CD4-positive, CD25-positive, alpha-beta regulatory T cell (primary cell): ENCODE results near the gene COG4. TPM values are rescaled to one million over a fixed set of nuclear protein-coding genes. Genes with fewer than 3 reads are reported as not detected.

Experiments used
- ATAC-seq, 2 donors: fragments of 150-1000 bp; cut with Tn5 transposase; one replicate each; pipeline ENCODE4 v1.10.0; 2021; ENCODE audit warnings: low read depth in 2 of 2, moderate number of reproducible peaks in 2 of 2, moderate library complexity in 1 of 2
- DNase-seq, 3 donors: peaks; one replicate each; pipeline versions ENCODE4 v3.0.0 to v3.0.0-alpha.2; 2012 to 2022; ENCODE audit warnings: mixed read lengths in 1 of 3
- H3K27ac ChIP-seq: one replicate; pipeline ENCODE4 v1.7.0; 2013; ENCODE audit warnings: mild to moderate bottlenecking, low read length; ENCODE audit not compliant: insufficient read depth, poor library complexity, severe bottlenecking
- H3K27me3 ChIP-seq: one replicate; pipeline ENCODE4 v1.7.0; 2013; ENCODE audit warnings: low read length; ENCODE audit not compliant: control insufficient read depth, insufficient read depth
- H3K36me3 ChIP-seq: one replicate; pipeline ENCODE4 v1.7.0; 2013; ENCODE audit warnings: mild to moderate bottlenecking, low read length, moderate library complexity; ENCODE audit not compliant: control insufficient read depth, insufficient read depth
- H3K4me1 ChIP-seq: 2 replicates; pipeline ENCODE4 v1.7.0; 2013; ENCODE audit warnings: mild to moderate bottlenecking, low read length; ENCODE audit not compliant: insufficient read depth, control insufficient read depth, poor library complexity, severe bottlenecking
- H3K4me3 ChIP-seq: one replicate; pipeline ENCODE4 v1.7.0; 2013; ENCODE audit warnings: low read depth, mild to moderate bottlenecking, low read length, moderate library complexity
- H3K9me3 ChIP-seq, 2 experiments: 1 replicate in 1 of 2; 2 replicates in 1 of 2; pipeline ENCODE4 v1.7.0; 2013; ENCODE audit warnings: low read length in 2 of 2, mild to moderate bottlenecking in 1 of 2, moderate library complexity in 1 of 2; ENCODE audit not compliant: control insufficient read depth in 2 of 2
- H3K27ac Mint-ChIP-seq, 3 donors: one replicate each; pipeline ENCODE4 v1.8.0; 2020 to 2022; ENCODE audit warnings: mild to moderate bottlenecking in 3 of 3, mixed read lengths in 3 of 3, moderate library complexity in 2 of 3
- H3K27me3 Mint-ChIP-seq: one replicate; pipeline ENCODE4 v1.8.0; 2022; ENCODE audit warnings: mild to moderate bottlenecking, mixed read lengths
- H3K36me3 Mint-ChIP-seq: one replicate; pipeline ENCODE4 v1.8.0; 2020; ENCODE audit warnings: mixed read lengths
- H3K4me1 Mint-ChIP-seq, 4 donors: one replicate each; pipeline ENCODE4 v1.8.0; 2020 to 2022; ENCODE audit warnings: mixed read lengths in 4 of 4, mild to moderate bottlenecking in 1 of 4
- H3K4me3 Mint-ChIP-seq, 4 donors: one replicate each; pipeline ENCODE4 v1.8.0; 2020 to 2022; ENCODE audit warnings: mild to moderate bottlenecking in 4 of 4, mixed read lengths in 4 of 4, moderate library complexity in 3 of 4
- H3K9me3 Mint-ChIP-seq, 7 donors: one replicate each; pipeline ENCODE4 v1.8.0; 2020 to 2022; ENCODE audit warnings: mixed read lengths in 7 of 7, mild to moderate bottlenecking in 3 of 7, moderate library complexity in 2 of 7
- polyA plus RNA-seq, 4 donors: library from polyadenylated mRNA; unstranded; fragments of 300-500 nt; fragmentation: Illumina TruSeq; gene quantifications; one replicate each; pipeline ENCODE4 v1.2.3, GENCODE V29; 2021
- total RNA-seq: library from RNA; stranded (reverse); gene quantifications from one replicate; pipeline ENCODE4 v1.2.3, GENCODE V29; 2022

COG4 gene
- total and polyA plus RNA-seq, 5 donors from 2014 or later: 37.5 to 73.2 (median 49.1) TPM

DNA sequence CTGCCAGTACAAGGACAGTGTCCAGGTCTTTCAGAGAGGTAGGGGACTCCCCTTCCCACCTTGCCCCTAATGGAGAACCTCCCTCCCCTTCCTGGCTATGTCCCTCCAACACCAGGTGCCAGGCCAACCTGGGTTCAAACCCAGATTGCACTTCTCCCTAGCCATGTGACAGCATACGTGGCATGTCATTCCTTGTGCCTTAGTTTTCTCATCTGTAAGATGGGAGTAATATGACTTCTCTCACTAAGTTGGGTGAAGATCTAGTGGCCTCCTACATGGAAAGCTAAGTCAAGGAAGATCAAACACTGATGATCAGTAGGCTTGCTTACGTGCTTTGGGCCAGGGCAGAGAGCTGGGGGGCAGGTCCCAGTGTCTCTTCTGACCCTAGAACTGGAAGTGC is 60.1 kb downstream of the COG4 start:
- no peaks in the 10 kb centered on the region for H3K9me3 Mint-ChIP-seq

DNA sequence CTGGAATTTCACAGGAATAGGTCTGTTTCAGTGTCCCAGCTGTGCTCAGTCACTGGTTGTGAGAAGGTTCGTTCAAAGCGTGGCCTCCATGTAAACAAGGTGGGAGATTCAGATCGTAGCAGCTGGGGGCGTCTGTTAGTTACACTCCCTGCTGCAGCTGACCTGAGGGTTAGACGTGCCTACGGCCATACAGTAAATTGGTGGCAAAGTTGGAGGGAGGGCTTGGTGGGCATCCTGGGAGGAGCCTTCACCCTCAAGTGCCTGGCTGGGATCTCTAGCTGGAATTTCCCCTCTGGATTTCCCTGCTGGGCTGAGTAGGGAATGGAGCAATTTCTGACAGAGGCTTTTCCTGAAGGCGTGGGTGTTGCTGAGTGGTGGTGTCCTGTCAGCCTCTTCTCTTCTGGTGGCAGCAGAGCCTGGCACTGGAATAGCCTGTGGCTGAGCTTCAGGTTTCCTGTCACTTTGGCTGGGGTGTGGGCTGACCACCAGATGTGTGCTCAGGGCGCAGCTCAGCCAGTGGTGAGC is 62.6 kb downstream of the COG4 start:
- H3K4me3 Mint-ChIP-seq: no peak overlapping the region
- DNase-seq: no peak
- no peaks in the 10 kb centered on the region for H3K9me3 ChIP-seq
- H3K27me3 Mint-ChIP-seq: no peaks in the 10 kb centered on the region
- no peak overlapping the region for H3K4me3 ChIP-seq
- peaks cover under 1% of the 10 kb centered on the region for H3K4me1 ChIP-seq
- no peak overlapping the region for H3K27ac ChIP-seq
- peaks cover 8% of the 10 kb centered on the region for H3K36me3 Mint-ChIP-seq
- peaks cover 5 to 13% (median 9%) of the 10 kb centered on the region in 4 donors for H3K4me1 Mint-ChIP-seq
- H3K36me3 ChIP-seq: peaks cover 11% of the 10 kb centered on the region
- no peaks in the 10 kb centered on the region for H3K9me3 Mint-ChIP-seq
- H3K27me3 ChIP-seq: no peaks in the 10 kb centered on the region
- ATAC-seq: no peak
- no peak overlapping the region for H3K27ac Mint-ChIP-seq

More for the DNA sequence above, 60.1 kb downstream of the COG4 start:
- no peak for DNase-seq
- Histone ChIP-seq H3K4me1 (no peaks in the 10 kb centered on the region), H3K4me3 (no peak overlapping the region), H3K9me3 (no peaks in the 10 kb centered on the region), H3K27ac (no peak overlapping the region), H3K36me3 (peaks cover 20% of the 10 kb centered on the region), H3K27me3 (no peaks in the 10 kb centered on the region)
- no peak for ATAC-seq
- peaks cover 12% of the 10 kb centered on the region for H3K36me3 Mint-ChIP-seq
- peaks cover 0 to 6% (median 2%) of the 10 kb centered on the region in 4 donors for H3K4me1 Mint-ChIP-seq
- H3K4me3 Mint-ChIP-seq: no peak overlapping the region
- H3K27me3 Mint-ChIP-seq: no peaks in the 10 kb centered on the region
- H3K27ac Mint-ChIP-seq: no peak overlapping the region

DNA sequence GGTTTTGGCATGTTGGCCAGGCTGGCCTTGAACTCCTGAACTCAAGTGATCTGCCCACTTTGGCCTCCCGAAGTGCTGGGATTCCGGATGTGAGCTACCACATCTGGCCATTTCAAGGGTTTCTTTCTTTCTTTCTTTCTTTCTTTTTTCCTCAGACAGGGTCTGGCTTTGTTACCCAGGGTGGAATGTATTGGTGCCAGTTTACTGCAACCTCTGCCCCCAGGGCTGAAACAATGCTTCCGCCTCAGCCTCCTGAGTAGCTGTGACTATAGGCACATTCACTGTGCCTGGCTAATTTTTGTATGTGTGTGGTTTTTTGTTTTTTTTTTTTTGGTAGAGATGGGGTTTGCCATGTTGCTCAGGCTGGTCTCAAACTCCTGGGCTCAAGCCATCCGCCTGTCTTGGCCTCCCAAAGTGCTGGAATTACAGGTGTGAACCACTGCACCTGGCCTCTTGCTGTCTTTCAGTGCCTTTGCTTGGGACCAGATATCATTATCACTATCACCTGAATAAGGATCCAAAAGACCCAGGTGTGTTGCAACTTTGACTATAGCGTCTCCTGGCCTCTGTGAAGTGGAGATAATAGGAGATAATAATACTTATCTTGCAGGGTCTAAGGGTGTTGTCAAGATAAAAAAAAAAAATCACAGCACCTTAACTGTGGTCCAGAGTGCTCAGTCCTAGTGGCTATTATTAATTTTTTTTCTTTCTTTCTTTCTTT is 65.7 kb downstream of the COG4 start:
- H3K27me3 ChIP-seq: no peaks in the 10 kb centered on the region
- H3K36me3 ChIP-seq: no peaks in the 10 kb centered on the region
- no peak for DNase-seq
- Mint-ChIP-seq H3K9me3 (no peaks in the 10 kb centered on the region), H3K4me1 (peaks cover 13 to 34% (median 20%) of the 10 kb centered on the region in 4 donors), H3K36me3 (no peaks in the 10 kb centered on the region), H3K4me3 (peak overlapping the region in 2 of 4 donors; percentile 68 to 85), H3K27ac (peak overlapping the region in 1 of 3 donors; percentile 74), H3K27me3 (no peaks in the 10 kb centered on the region)
- H3K9me3 ChIP-seq: no peaks in the 10 kb centered on the region
- no peak overlapping the region for H3K4me3 ChIP-seq
- no peak overlapping the region for H3K27ac ChIP-seq
- no peak for ATAC-seq
- peaks cover 17% of the 10 kb centered on the region for H3K4me1 ChIP-seq

DNA sequence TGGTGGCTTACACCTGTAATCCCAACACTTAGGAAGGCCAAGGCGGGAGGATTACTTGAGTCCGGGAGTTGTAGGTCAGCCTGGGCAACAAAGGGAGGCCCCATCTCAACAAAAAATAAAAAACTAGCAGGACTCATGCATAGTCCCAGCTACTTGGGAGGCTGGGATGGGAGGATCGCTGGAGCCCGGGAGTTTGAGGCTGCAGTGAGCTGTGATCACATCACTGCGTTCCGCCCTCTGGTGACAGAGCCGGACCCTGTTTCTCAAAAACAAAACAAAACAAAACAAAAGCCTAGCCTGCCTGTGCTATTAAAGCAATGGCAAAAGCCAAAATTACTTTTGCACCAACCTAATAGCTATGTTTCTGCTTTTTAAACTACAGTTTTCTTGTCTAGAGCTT is 67.4 kb downstream of the COG4 start:
- H3K36me3 Mint-ChIP-seq: no peaks in the 10 kb centered on the region
- H3K27ac Mint-ChIP-seq: peak overlapping the region; percentile 79 to 81 (median 80)

DNA sequence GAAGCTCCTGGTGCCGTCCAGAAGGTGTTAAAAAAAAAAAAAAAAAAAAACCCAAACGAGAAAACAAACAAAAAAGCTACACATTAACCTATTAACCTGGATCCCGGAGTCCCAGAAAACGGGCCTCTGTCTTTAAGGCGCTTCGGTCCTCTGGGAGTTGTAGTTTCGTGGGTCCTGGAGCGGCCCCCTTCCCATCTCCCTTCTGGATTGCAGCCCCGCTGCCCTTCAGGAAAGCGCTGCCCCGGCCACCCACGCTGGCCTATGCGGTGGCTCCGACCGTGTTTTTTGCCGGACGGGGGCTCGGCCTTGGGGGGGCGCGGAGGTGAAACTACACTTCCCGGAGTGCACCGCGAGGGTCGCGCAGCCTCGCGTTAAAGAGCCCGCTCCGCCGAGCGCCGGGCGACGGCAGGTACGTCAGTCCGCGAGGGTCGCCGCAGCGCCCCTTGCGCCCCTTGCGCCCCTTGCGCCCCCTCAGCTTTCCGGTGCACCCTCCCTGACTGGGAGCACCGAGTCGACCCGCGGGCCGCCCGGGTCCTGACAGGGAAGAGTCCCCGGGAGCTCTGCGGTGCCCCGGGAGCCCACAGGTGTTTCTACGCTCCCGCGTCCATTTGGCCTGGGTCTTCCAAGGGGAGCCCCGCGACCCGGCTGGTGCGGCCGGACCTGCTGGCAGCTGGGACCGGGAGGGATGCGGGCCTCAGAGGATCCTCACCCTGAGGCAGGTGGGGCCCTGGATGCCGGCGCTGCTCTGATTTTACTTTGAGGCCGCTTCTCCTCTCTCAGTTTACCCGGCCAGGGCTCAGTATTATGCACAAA is 68.9 kb downstream of the COG4 start, which contains the start of gene FCSK:
Gene FCSK (plus strand): TSS at position 374 of the 813 bp plus-strand sequence. CDS start 8,596 bp downstream, outside the sequence.
- Mint-ChIP-seq H3K27ac (peak within 1 kb of the TSS; percentile 90 to 95 (median 92)), H3K4me1 (peaks cover 15 to 43% (median 25%) of the 10 kb centered on the region in 4 donors), H3K4me3 (peak within 1 kb of the TSS; percentile 93 to 96 (median 94)), H3K27me3 (no peaks in the 10 kb centered on the region), H3K36me3 (no peaks in the 10 kb centered on the region), H3K9me3 (no peaks in the 10 kb centered on the region)
- H3K4me3 ChIP-seq: peak within 1 kb of the TSS; percentile 84
- no peaks in the 10 kb centered on the region for H3K36me3 ChIP-seq
- no peaks in the 10 kb centered on the region for H3K9me3 ChIP-seq
- DNase-seq: peak; percentile 61 to 86 (median 79)
- ATAC-seq: peak; percentile 93
- H3K27me3 ChIP-seq: no peaks in the 10 kb centered on the region
- H3K4me1 ChIP-seq: peaks cover 17% of the 10 kb centered on the region
- H3K27ac ChIP-seq: peak within 1 kb of the TSS; percentile 87

More for the DNA sequence above, 67.4 kb downstream of the COG4 start:
- peaks cover 15 to 34% (median 20%) of the 10 kb centered on the region in 4 donors for H3K4me1 Mint-ChIP-seq
- no peaks in the 10 kb centered on the region for H3K9me3 ChIP-seq
- peak overlapping the region; percentile 93 to 96 (median 94) for H3K4me3 Mint-ChIP-seq
- no peaks in the 10 kb centered on the region for H3K27me3 Mint-ChIP-seq
- no peak for ATAC-seq
- no peaks in the 10 kb centered on the region for H3K9me3 Mint-ChIP-seq
- H3K27ac ChIP-seq: no peak overlapping the region
- no peak overlapping the region for H3K4me3 ChIP-seq
- H3K4me1 ChIP-seq: peaks cover 17% of the 10 kb centered on the region
- no peaks in the 10 kb centered on the region for H3K36me3 ChIP-seq
- no peak for DNase-seq
- no peaks in the 10 kb centered on the region for H3K27me3 ChIP-seq

DNA sequence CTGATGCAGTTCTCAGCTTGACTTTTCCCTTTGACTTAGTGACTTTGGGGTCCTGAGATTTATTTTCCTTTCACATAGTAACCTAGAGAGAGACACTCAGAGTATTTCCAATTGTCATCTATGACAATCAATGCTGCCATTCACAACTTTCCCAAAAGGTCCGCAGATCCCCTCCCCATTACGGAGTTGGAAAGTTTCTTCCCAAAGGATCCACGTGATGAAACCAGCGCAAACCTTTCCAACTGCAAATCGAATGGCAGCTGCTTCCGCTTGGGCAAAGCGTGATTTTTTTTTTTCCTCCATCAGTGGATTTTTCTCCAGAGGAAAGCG is 69.5 kb downstream of the COG4 start:
- no peaks in the 10 kb centered on the region for H3K27me3 ChIP-seq
- peak overlapping the region; percentile 87 for H3K27ac ChIP-seq
- peak overlapping the region; percentile 90 to 95 (median 92) for H3K27ac Mint-ChIP-seq
- no peaks in the 10 kb centered on the region for H3K9me3 ChIP-seq
- no peaks in the 10 kb centered on the region for H3K36me3 Mint-ChIP-seq
- no peaks in the 10 kb centered on the region for H3K36me3 ChIP-seq
- DNase-seq: no peak
- H3K9me3 Mint-ChIP-seq: no peaks in the 10 kb centered on the region
- peaks cover 17% of the 10 kb centered on the region for H3K4me1 ChIP-seq
- H3K4me3 Mint-ChIP-seq: peak overlapping the region; percentile 93 to 96 (median 94)
- no peaks in the 10 kb centered on the region for H3K27me3 Mint-ChIP-seq
- H3K4me3 ChIP-seq: peak overlapping the region; percentile 84
- H3K4me1 Mint-ChIP-seq: peaks cover 15 to 45% (median 25%) of the 10 kb centered on the region in 4 donors
- no peak for ATAC-seq

DNA sequence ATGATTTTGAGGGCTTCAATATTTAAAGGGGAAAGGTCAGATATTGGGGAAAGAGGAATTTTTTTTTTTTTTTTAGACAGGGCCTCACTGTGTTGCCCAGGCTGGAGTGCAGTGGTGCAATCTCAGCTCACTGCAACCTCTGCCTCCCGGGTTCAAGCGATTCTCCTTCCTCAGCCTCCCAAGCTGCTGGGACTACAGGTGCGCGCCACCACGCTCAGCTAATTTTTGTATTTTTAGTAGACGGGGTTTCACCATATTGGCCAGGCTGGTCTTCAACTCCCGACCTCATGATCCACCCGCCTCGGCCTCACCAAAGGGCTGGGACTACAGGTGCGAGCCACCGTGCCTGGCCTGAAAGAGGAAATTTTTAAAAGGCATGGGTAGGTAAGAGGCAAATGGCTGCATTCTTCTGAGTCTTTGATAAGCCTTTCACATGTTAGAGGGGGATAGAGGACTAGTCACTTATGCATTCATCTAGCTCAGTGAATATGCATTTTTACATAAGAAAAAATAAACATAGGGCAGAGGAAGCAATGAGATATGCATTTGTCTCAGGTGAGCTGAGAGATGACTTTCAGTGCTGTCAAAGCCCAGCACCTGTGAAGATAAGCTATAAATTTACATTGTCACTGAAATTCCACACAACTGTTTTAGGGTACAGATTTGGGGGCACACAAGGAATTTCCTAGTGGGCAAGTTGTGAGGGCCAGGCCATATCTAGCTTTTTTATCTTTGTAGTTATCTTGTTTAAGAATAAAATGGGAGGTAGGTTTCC is 70.0 kb downstream of the COG4 start:
- peak overlapping the region; percentile 84 for H3K4me3 ChIP-seq
- ATAC-seq (no peak), DNase-seq (no peak)
- no peaks in the 10 kb centered on the region for H3K36me3 Mint-ChIP-seq
- peaks cover 17% of the 10 kb centered on the region for H3K4me1 ChIP-seq
- no peaks in the 10 kb centered on the region for H3K9me3 ChIP-seq
- peak overlapping the region; percentile 93 to 96 (median 94) for H3K4me3 Mint-ChIP-seq
- no peaks in the 10 kb centered on the region for H3K36me3 ChIP-seq
- no peaks in the 10 kb centered on the region for H3K27me3 ChIP-seq
- H3K27ac Mint-ChIP-seq: peak overlapping the region; percentile 90 to 95 (median 92)
- peak overlapping the region; percentile 87 for H3K27ac ChIP-seq
- H3K9me3 Mint-ChIP-seq: no peaks in the 10 kb centered on the region
- H3K27me3 Mint-ChIP-seq: no peaks in the 10 kb centered on the region
- H3K4me1 Mint-ChIP-seq: peaks cover 15 to 45% (median 25%) of the 10 kb centered on the region in 4 donors
